Heart left ventricle (tissue), 13 donors: ENCODE data around the gene GZMM.

Source experiments
- POLR2A ChIP-seq, 2 donors: fragments of 450-650 bp; IDR thresholded peaks; one replicate each; pipeline ENCODE4 v1.6.1; 2017; ENCODE audit warnings: antibody characterized with exemption in 2 of 2, mild to moderate bottlenecking in 2 of 2, moderate library complexity in 2 of 2
- TF ChIP-seq, protein P1 (sequence below), 12 donors: fragments of 200-600 bp; sonication (generic) in 4 of 12; IDR thresholded peaks; one replicate each; pipeline versions ENCODE4 v1.5.0 to v1.8.0; 2018 to 2022; ENCODE audit warnings: antibody characterized with exemption in 12 of 12, mild to moderate bottlenecking in 5 of 12
- donor health status: ischemic (EF 13 %, LVEDD 7.1; RV severe dilation, severe dysfunction).
- donor health status: DM: no; HTN: yes; CAD: no.
- donor health status: DM: no; HTN: no; CAD: no.
- donor health status: ischemic (EF 25% LVEDD 6.9; RV normal size, moderate dysfunction).
- donor health status: ischemic (EF 25% LVEDD 5.7; RV mildly dilated, moderate dysfunction).
- donor health status: ischemic (EF 35%, LVEDD 5.7; RV mildly dilated, moderate dysfunction).
- donor health status: nonischemic (EF 11% LVEDD 7.7; RV severe dilation, severe dysfunction).
- donor health status: DM: yes; HTN: yes; CAD: no.
- donor health status: PGD.
- donor health status: ischemic (EF 29% LVEDD 5.4; RV normal size, mild dysfunction).
- donor health status: nonischemic (EF 23%, LVEDD 6.1; RV moderate dilation, normal function).

DNA sequence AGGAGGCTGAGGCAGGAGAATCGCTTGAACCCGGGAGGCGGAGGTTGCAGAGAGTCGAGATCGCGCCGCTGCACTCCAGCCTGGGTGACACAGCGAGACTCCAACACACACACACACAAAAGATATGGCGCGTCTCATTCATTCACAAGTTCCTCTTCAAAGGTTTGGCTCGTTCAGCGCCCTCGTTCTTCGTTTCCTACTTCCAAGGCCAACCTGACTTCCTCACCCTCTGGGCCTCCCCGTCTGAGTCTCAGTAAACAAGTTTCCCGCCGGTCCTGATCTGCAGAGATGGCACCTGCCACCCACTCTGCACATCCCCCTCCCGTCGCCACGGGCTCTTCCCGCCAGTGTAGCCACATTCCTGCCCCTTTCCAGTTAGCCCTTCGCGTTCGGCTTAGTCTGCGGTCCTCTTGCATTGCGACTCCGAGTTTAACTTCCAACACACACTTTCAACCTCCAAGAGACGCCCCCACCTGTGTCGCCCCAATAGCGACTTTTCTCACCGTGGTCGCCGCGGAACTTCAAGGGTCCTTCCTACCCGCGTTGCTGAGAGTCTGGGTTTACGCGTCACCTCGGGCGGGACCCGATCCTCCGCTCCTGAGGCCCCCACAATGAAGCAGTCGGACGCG is 27.2 kb downstream of the GZMM start:
- TF ChIP-seq, protein P1, sequence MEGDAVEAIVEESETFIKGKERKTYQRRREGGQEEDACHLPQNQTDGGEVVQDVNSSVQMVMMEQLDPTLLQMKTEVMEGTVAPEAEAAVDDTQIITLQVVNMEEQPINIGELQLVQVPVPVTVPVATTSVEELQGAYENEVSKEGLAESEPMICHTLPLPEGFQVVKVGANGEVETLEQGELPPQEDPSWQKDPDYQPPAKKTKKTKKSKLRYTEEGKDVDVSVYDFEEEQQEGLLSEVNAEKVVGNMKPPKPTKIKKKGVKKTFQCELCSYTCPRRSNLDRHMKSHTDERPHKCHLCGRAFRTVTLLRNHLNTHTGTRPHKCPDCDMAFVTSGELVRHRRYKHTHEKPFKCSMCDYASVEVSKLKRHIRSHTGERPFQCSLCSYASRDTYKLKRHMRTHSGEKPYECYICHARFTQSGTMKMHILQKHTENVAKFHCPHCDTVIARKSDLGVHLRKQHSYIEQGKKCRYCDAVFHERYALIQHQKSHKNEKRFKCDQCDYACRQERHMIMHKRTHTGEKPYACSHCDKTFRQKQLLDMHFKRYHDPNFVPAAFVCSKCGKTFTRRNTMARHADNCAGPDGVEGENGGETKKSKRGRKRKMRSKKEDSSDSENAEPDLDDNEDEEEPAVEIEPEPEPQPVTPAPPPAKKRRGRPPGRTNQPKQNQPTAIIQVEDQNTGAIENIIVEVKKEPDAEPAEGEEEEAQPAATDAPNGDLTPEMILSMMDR (IDR thresholded peaks at IDR 0.05): no peak
- TF ChIP-seq POLR2A (IDR thresholded peaks at IDR 0.05): no peak
